ENCODE measurements around the gene MUS81. TPM values are rescaled to one million over a fixed set of nuclear protein-coding genes. Genes with fewer than 3 reads are reported as not detected.

Gene MUS81
- total and polyA plus RNA-seq, 9 of the 15 experiments (the other 6 are each of a cell fraction or from before 2014, with no cell fraction given), result 13.4 to 118 (median 53.7) TPM

- no peak for TF ChIP-seq RREB1 (CRISPR knock-in tag; IDR thresholded peaks at IDR 0.05)
These were observed 388 bp upstream of the MUS81 start (continued) for GRCh38 chr11:65859812-65860277.

- Histone ChIP-seq H3K27me3 (ENCODE audit: control insufficient read depth in 2 of 2, insufficient read depth in 2 of 2, low read length in 2 of 2) (no peaks in the 10 kb centered on the region; a peak in 1 of 5 replicates), H3K4me2 (ENCODE audit: insufficient read depth, low read length) (peak overlapping the region; percentile 95), H3K9ac (ENCODE audit: insufficient read depth in 1 of 2, low read depth in 2 of 2, low read length in 2 of 2) (peak overlapping the region; percentile 99 to 100), H3K79me2 (ENCODE audit: control insufficient read depth, insufficient read depth, low read length) (peaks cover 45% of the 10 kb centered on the region), H3K4me1 (replicated peaks in 1 of 2; ENCODE audit: control insufficient read depth in 2 of 2, insufficient read depth in 2 of 2, low read length in 2 of 2) (peaks cover 13 to 76% of the 10 kb centered on the region in 2 experiments), H4K20me1 (replicated peaks; ENCODE audit: control insufficient read depth, insufficient read depth, low read length) (peaks cover 13% of the 10 kb centered on the region), H3K9me3 (replicated peaks; ENCODE audit: control insufficient read depth, insufficient read depth, low read depth, low read length) (no peaks in the 10 kb centered on the region), H3K27ac (ENCODE audit: extremely low read depth, low read depth, low read length) (peak overlapping the region; percentile 96), H2AFZ (ENCODE audit: low read depth, low read length) (peak overlapping the region; percentile 32), H3K9me1 (ENCODE audit: control insufficient read depth, insufficient read depth, low read length) (peaks cover 3% of the 10 kb centered on the region), H3K4me3 (peak overlapping the region; percentile 95), H3K36me3 (ENCODE audit: control insufficient read depth, insufficient read depth, low read length) (peaks cover 57% of the 10 kb centered on the region)
- intact Hi-C loops (cut with micrococcal nuclease) (no loop called here), in situ Hi-C loops (cut with MboI) (no loop called here)
- no TSS peak for BruUV-seq (replicated peaks)
- POLR2A ChIA-PET, result interaction anchor here (0.7 to 5.6 kb wide), 12 partner anchors 8 to 788 kb away, joined by 3 to 151 read pairs (median 4); partner anchors contain the start of genes CCDC85B, FIBP and MALAT1
- peak in 1 of 4 experiments; percentile 29 for DNase-seq (ENCODE audit: extremely low read depth in 1 of 4, low spot score in 3 of 4)
- no peak for ATAC-seq
- 2% methylated on average over 14 of the region's 14 CpGs for WGBS (ENCODE audit: insufficient coverage, low coverage, missing lambda C conversion rate)
- CTCF ChIA-PET (ENCODE audit: low intra/inter-chr PET ratio), result no interaction called here
- no peak for FAIRE-seq
- TF ChIP-seq NCOR1 (IDR thresholded peaks at IDR 0.05) (no peak), ARHGAP35 (IDR thresholded peaks at IDR 0.05; ENCODE audit: partially characterized antibody) (no peak), ZBTB33 (CRISPR knock-in tag; IDR thresholded peaks at IDR 0.05) (no peak), BRD4 (IDR thresholded peaks at IDR 0.05) (peak; percentile 9; the same call in 1 of the 2 replicates), MEF2A (IDR thresholded peaks at IDR 0.05; ENCODE audit: control insufficient read depth, low read depth, low read length) (no peak), LARP7 (IDR thresholded peaks at IDR 0.05) (no peak), DNMT1 (IDR thresholded peaks at IDR 0.05) (no peak), PRDM10 (IDR thresholded peaks at IDR 0.05; ENCODE audit: partially characterized antibody) (no peak)
These were observed 902 bp downstream of the MUS81 start for GRCh38 chr11:65861165-65861505.
